ENCODE results near the gene SPON1.
A peak's percentile ranks its signal among the peaks of the same experiment; 100 is the strongest.
"Not testable (repeated sequence)": the region's sequence is repeated elsewhere in the genome, so short reads cannot be mapped to it uniquely, and the experiment has no call there.

Gene SPON1

DNA sequence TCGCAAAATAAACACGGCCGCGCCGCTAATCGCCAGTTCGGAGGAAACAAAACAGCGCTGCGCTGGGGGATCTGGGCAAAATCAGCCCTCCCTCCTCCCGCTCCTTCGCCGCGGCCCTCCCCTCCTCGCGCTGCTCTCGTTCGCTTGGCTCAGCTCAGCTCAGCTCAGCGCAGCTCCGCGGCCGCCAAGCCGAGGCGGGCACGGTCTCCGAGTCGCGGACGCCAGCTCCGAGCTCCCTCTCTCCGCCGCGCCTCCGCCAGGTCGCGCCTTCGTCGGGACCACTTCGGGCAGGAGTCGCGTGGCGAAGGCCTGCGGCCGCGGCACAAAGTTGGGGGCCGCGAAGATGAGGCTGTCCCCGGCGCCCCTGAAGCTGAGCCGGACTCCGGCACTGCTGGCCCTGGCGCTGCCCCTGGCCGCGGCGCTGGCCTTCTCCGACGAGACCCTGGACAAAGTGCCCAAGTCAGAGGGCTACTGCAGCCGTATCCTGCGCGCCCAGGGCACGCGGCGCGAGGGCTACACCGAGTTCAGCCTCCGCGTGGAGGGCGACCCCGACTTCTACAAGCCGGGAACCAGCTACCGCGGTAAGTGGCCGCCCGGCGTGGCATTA is at the start of gene SPON1:
Gene SPON1 (plus strand): TSS at position 162 of the 607 bp plus-strand sequence. CDS start 182 bp downstream, at position 344.
- peak; percentile 28 for DNase-seq

DNA sequence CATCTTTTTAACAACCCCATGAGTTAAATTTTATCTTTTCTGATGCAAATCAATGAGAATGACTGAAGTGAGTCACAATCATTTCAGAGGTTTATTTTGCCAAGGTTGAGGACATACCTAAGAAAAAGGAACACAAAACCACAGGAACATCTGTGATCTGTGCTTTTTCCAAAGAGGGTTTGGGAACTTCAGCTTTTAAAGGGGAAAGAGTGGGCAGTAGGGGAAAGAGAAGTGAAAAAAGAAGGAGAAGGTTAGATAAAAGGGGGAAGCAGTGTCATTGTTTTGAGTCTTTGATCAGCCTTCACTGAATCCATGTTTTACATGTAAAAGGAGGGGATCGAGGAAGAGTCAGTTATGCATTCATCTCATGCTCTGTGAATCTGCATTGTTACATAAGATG is 45.3 kb upstream of the SPON1 start:
- DNase-seq = no peak

DNA sequence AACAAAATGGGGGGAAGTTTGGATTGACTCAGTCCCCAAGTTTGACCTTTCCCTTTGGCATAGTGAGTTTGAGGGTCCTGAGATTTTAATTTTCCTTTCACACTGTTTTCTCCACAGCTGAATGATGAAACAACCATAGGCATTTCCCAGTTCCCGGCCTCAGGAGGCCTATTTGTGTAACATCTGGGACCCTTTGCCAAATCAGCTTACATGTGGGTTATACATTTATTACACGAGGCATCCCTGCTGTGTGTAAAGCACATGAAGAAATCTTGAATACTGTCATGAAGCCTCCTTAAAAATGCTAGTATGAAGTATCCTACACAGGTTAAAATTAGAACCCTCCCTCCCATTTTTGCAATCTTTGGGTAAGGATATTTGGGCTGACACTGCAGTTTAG is 44.6 kb upstream of the SPON1 start:
- no peak for DNase-seq

DNA sequence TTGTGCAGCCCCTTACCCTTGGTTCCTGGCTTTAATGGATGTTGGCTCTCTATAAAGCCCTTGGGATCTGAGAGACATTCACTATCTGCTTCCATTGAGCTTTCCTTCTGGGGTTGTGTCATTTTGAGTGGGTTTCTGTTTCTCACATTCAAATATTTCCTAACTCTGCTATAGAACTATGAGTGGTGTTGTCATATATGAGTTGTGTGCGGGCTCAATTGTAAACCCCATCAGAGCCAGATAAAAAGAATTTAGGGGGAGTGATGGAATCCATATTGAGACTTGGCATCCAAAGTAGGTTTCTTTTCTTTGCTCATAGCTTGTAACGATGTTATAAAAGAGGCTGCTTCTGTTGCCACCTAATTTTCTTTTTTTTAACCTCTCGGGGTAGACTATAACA is 41.8 kb upstream of the SPON1 start:
- no peak for DNase-seq

DNA sequence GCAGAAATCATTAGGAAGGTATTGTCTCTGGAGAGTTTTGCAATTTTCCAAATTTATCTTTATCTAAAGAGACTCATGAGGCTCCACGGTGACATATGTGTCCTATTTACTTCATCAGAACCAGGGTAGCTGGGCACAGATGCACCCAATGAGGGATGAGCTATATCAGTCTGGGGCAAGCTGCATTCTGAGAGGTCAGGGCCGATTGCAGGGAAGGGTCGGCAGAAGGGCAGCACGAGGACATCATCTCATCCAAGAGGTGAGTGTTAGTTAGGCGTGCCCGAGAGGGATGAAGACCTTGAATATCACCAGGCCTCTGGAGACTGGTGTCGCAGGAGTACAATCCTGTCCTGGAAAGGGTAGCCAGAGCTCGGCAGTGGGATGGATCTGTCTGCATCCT is 41.0 kb upstream of the SPON1 start:
- DNase-seq = no peak

DNA sequence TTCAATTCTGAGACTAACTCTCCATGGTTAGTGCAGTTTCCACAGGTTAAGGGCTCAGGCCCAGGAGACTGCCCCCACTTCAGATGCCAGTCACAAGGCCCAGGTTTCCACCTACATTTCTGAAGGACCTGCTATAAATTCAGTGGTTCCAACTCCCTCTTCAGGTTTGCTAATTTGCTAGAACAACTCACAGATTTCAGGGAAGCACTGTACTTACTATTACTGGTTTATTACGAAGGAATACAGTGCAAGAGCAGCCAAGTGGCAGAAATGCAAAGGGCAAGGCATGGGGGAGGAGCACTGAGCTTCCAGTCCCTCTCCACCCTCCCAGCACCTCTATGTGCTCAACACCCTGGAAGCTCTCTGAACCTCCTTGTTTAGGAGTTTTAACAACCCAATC is 39.3 kb upstream of the SPON1 start:
- DNase-seq = no peak

DNA sequence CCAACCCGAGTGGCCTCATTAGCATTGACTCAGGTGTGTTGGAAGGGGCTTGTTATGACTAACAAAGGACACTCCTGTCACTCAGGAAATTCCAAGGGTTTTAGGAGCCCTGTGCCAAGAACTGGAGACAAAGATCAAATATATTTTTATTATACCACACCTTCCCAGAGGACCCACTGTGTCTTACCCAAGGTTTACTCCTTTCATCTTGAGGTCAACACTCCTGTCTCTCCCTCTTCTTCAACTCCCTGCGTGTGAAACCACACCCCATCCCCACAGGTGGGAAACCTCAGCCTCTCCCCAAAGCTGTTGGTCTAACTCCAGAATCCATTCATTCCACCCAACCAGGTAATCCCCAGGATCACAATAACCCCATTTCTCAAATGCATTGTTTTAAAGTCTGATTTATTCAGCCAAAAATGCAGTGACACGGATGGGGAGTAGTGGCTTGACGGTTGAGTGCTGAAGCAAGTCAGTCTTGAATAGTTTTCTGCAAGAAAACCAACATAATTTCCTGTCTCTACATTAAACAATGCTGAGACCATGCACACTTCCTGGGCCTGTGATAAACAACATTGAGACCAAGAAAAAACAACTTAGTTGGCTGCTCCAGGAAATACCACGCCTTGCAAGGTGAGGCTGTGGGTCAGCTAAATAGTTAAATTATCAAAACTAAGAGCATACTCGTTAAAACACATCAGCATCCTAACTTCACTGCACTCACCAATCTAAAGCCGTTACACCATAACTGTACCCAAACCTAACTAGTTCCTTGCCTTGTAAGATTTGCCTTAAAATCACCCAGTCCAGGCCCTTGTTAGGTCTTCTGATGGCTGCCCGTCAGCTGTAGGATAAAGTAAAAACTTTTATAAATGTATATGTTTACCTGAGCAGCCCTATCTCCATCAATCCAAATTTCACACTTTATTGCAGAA is 38.5 kb upstream of the SPON1 start:
- no peak for DNase-seq

DNA sequence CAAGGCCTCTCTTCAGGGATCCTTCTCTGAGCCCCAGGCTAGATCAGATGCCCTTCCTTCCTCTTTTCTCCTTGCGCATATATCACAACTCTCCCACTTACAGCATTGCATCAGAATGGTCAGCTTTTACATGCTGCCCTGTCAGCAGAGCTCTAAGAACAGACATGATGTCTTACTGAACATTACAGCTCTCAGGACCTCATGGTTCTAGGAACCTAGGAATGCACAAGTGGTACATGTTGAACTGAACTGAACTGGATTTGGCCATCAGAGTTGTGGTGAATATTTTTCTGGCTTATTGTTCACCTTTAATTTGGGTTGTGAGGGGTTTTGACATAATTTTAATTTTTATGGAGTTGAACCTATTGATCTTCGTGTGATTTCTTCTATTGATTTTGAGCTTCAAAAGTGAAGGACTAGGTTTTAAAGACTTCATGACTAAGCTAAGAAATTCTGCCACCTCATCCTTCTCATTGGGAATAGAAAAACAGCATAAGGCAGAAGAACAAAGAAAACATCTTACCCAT is 37.7 kb upstream of the SPON1 start:
- no peak for DNase-seq

DNA sequence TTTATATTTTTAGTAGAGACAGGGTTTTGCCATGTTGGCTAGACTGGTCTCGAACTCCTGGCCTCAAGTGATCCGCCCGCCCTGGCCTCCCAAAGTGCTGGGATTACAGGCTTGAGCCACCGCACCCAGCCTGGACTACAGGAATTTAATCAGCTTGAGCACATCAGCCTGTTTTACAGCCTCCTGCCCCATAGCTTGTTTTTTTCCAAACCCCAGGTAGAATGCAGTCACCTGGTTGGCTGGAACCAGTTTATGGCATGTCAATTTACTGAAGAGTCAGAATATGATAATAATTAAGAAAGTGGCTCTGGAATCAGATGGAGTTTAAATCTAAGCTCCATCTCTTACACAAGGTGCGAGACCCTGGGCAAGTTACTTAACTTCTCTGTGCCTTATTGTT is 36.2 kb upstream of the SPON1 start:
- not testable (repeated sequence) for DNase-seq

DNA sequence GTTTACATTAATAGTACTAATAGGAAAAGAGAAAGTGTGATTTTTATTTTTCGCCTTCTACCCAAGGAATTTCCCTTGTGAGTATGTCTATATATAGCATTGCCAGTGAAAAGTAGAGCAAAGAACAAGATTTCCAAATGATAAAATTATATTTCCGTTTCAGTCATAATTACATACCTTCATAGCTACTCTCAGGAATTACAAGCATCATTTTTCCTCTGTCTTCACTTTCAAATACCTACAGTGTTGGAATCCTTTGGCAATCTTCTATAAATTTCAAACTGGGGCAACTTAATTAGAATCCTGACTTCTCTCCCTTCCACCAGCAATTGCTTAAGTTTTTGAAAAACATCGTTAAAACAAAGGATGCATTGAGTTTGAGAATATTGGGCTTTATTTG is 35.5 kb upstream of the SPON1 start:
- DNase-seq = no peak

DNA sequence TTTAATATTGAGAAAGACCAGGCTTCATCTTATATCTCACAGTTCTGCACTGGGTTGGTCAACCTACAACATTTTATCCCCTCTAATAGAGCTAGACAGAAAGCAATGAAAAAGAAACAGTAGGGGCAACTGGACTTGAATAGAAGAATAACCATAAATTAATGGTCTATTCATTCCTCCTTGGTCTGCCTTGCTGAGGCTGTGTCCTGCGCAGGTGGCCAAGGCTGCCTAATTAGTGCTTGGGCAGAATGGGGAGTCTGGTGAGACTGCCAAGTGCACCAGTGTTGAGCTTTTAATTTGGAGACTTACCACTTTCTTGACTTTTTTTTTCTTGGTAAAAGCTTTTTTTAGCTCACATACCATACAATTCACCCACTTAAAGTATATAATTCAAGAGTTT is 35.0 kb upstream of the SPON1 start:
- no peak for DNase-seq

DNA sequence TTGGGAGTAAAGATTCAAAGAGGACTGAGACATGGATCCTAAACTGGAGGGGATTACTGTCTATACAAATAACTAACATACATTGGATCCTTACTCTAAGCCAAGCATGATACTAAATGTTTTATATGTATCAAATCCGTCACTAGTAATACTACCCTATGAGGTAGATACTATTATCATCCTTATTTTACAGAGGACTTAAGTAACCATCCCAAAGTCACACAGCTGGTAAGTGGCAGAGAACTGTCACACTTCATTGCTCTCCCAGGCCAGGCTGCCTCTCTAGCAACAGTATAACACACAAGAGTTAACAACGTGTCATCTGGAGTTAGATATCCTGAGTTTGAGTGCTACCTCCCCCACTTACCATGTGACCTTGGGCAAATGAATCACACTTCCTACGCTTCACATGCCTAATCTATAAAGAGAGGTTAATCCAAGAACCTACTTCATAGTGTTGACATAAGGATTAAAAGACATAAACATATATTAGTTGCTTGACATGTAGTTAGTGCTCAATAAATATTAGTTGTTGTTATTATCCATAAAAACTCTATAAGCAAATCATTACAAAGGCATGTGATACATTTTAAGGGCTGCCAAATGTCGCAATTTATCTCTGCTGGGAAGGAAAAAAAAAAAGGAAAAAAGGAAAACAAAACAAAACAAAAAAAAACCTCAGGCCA is 33.8 kb upstream of the SPON1 start:
- DNase-seq = peak; percentile 62

DNA sequence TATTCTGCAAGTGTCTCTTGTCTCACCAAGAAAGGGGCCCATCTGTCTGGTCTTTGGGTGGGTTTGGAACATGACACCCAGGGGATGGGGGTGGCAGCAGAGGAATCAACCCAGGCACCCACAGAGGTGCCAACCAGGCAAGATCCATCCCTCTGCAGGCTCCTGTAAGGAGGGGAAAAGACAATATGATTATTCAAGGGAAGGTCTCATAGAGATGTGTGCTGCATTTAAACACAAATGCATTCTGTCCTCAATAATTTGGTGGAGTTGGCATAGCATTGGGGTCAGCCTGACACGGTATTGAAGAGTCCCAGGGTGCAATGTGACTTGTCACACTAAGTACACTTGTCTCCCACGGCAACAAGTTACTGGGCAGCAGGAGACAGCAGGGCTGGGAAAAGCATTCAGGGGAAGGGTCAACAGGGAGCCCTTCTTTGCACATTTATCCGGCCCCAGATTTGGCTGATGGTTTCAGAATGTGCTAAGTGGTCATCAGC is 33.1 kb upstream of the SPON1 start:
- no peak for DNase-seq

DNA sequence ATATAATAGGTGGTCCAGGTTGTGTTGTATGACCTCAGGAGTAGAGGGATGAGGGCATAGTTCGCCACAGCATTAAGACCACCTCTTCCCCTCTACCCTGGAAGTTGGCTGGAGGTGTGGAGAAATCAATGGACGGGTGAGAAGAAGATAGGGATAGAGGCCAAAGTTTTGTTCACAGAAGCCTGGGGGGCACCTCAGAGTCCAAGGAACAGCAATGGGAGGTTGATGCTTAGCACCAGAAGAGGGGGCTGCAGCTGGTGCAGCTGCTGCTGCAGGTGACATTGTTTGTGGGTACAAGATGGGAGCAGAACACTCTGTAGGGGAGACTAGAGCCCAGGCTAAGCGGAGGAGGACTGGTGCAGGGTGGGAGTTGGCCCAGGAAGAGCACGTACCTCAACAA is 31.2 kb upstream of the SPON1 start:
- DNase-seq = no peak

DNA sequence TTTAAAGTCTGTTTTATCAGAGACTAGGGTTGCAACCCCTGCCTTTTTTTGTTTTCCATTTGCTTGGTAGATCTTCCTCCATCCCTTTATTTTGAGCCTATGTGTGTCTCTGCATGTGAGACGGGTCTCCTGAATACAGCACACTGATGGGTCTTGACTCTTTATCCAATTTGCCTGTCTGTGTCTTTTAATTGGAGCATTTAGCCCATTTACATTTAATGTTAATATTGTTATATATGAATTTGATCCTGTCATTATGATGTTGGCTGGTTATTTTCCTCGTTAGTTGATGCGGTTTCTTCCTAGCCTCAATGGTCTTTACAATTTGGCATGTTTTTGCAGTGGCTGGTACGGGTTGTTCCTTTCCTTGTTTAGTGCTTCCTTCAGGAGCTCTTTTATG is 25.4 kb upstream of the SPON1 start:
- not testable (repeated sequence) for DNase-seq

DNA sequence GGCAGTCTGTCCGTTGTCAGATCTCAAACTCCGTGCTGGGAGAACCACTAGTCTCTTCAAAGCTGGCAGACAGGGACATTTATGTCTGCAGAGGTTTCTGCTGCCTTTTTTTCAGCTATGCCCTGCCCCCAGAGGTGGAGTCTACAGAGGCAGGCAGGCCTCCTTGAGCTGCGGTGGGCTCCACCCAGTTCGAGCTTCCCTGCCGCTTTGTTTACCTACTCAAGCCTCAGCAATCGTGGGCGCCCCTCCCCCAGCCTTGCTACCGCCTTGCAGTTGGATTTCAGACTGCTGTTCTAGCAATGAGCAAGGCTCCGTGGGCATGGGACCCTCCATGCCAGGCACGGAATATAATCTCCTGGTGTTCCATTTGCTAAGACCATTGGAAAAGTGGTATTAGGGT is 23.7 kb upstream of the SPON1 start:
- DNase-seq = not testable (repeated sequence)

DNA sequence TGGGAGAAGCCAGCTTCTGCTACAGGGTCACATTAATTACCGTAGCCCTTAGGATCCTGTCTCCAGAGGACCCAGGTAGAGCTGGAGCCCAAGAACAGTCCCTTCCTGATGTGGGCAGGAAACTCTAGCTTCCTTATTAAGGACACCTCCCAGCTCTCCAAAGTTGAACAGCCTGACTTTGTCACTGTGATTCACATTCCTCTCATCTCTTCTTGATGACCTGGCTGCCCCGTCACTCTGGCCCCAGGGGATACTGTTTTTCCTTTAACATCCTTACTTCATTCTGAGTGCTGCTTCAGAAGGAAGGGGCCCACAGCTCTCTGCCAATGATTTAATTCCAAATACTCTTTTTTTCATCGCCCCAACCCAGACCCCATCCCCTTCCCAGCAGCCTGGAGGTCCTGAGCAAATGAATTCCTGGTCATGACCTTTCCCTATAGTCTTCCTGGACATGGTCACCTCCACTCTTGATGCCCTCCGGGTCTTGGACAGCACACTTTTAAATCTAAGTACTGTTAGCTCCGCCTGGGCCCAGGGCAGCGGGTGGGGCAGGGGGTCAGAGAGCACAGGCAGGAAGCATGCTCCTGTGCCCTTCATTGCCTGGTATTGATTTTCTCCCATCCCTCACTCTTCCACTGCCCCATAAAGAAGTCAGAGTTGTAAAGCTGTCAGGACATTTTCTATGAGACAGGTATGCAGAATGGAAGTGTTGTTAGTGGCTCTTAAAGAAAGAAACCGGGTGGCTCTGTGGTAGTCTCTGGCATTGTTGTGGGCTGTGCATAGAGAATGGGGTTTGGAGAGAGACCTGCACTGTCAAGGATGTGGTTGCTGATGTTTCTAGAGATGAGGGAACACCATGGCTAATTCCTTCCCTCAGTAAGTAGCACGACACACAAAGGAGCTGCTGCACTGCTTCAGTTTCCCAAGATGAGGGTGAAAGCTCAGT is 22.3 kb upstream of the SPON1 start:
- peak; percentile 52 for DNase-seq

DNA sequence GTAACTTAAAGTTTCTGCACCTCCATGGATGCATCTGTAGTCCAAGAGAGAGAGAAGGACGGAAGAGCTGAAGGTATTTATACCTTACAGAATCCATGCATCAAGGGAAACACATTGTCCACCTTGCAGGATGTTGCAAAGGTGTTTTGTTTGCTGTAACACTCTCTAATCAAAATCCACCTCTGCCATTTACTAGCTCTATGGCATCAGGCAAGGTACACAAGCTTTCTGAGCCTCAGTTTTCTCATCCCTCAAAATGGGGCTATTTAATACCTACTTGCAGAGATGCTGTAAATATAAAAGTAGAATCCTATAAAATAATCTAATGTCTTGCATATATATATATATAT is 21.6 kb upstream of the SPON1 start:
- no peak for DNase-seq

DNA sequence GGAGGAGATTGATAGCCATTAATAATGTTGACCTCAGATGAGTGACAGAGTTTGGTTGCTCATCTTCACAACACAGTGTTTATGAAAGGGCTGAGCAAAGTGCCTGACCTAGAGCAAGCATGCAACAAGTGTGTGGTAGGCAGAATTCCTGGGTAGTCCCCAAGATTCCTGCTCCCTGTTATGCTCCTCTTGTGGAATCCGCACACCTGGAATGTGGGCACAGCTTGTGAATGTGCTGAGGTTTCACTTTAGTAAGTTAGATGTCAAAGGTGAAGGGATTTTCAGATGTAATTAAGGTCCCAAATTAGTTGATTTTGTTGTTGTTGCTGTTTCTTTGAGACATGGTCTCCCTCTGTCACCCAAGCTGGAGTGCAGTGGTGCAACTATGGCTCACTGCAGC is 20.7 kb upstream of the SPON1 start:
- no peak for DNase-seq

DNA sequence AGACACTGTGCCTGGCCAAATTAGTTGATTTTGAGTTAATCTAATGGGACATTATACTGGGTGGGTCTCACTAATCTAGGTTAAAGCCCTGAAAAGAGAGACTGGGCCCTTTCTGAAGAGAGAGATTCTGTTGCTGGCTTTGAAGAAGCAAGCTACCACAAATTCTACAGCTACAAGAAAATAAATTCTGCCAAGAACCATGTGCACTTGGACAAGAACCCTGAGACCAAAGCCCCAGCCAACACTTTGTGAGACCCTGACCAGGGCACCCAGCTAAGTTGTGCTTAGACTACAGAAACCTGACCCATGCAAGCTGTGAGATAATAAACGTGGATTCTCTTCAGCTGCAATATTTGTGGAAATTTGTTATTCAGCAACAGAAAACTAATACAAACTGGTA is 20.1 kb upstream of the SPON1 start:
- no peak for DNase-seq

DNA sequence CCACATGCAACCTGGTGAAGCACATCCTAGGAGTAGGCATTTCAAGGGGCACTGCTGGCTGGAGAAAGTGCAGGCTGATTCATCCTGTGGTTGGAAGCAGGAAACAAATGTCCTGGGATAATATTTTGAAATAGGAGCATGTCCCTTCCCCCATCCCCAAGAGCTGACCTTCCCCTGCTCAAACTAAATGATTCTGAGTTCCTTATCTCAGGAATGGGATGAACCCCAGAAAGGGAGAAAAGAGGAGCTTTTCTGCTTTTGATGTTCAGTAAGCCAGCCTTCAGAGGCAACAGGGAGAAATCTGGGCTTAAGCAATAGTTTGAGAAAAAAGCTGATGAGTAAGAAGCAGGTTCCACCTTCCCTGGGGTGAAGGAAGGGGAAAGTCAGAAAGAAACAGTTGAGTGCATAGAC is 19.5 kb upstream of the SPON1 start:
- DNase-seq = peak; percentile 49

DNA sequence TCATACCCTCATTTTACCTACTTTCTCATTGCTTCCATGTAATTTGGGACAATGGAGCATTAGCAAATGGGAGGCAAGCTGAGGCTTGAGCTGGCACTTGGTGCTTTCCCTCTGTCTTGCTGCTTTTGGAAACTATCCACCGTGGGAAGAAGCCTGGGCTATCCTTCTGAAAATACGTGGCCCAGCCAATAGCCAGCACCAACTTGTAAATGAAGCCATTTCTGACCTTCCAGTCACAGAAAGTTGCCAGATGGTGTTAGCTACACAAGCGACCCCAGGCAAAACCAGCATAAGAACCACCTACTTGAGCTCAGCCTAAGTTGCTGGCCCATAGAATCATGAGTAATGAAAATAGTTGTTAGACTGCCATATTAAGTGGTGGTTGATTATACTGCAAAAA is 18.5 kb upstream of the SPON1 start:
- no peak for DNase-seq

Data from fibroblast of skin of right biceps (primary cell).